ENCODE results near the gene TBC1D25. TPM values are rescaled to one million over a fixed set of nuclear protein-coding genes. Genes with fewer than 3 reads are reported as not detected.

The TBC1D25 gene
- 4.9 TPM for total RNA-seq

GRCh38 chrX:48539345-48540027 lies at the start of gene TBC1D25:
Gene TBC1D25 (plus strand): TSS chrX:48539714. CDS start chrX:48539798, 84 bp downstream.
- DNase-seq (ENCODE audit: low spot score in 2 of 2) = peak; percentile 76
- no peak for FAIRE-seq

GRCh38 chrX:48489892-48490291 lies 49.6 kb upstream of the TBC1D25 start:
- FAIRE-seq (no peak), DNase-seq (ENCODE audit: low spot score in 2 of 2) (no peak)

DNA sequence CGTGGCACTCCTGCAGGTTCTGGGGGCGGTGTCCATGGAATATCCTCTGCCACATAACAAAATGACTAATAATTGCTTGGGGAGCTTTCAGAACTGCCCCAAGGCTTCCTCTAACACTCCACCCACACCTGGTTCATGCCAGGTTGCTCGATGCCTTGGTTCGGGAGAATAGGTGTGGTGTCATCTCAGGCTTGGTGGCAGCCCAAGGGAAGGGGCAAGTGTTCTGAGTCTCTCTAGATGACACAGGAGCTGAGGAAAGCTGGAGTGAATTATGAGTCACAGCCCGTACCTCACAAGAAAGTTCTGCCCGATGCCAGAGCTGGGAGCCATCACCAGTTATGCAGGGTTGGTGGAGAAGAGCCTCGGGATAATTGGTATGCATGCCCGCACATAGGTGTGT lies 48.9 kb upstream of the TBC1D25 start:
- DNase-seq (ENCODE audit: low spot score in 2 of 2) = no peak
- FAIRE-seq = no peak

DNA sequence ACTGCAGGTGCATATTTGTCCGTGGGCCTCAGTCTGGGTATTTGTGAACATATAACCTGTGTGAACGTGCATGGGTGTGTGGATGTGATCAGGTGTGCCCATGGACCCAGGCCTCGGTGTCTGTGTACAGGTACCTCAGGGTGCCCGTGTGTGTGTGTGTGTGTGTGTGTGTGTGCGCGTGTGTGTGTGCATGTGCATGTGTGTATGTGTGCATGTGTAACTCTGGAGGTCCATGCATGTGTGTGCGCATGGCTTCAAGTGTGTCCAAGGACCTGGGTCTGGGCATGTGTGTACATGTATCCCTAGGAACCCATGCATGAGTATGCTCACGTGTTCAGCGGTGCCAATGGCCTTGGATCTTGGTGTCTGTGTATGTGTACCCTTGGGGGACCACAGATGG lies 47.7 kb upstream of the TBC1D25 start:
- no peak for DNase-seq (ENCODE audit: low spot score in 2 of 2)
- FAIRE-seq = no peak

DNA sequence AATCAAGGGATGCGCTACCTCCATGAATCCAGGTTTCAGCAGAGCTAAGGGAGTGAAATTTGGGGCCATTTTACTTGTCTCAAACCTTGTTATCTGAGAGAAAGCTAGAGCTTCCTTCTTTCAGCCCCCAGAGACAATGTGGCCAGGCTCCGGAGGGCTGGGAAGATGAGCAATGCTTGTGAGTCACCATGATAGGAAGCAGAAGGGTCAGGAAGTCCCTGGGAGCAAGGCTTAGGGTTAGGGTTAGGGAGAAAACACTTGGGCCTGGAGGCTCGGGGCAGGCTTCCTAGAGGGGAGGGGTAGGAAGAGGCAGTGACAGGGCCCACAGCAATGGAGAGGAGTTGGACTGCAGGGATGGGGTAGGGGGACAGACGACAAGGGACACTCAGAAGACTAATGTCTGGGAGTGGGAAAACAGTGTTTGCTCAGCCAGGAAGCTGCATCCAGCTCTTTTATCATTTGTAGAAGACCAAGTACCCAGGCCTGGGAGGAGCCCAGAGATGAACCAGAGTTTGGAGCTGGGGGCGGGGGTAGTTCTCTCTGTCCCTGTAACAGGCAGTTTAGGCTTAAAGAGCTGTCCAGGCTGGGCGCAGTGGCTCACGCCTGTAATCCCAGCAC lies 47.1 kb upstream of the TBC1D25 start:
- no peak for DNase-seq (ENCODE audit: low spot score in 2 of 2)
- FAIRE-seq = no peak

- FAIRE-seq (no peak), DNase-seq (ENCODE audit: low spot score in 2 of 2) (no peak)
Measured at GRCh38 chrX:48493890-48494364, 45.6 kb upstream of the TBC1D25 start.

DNA sequence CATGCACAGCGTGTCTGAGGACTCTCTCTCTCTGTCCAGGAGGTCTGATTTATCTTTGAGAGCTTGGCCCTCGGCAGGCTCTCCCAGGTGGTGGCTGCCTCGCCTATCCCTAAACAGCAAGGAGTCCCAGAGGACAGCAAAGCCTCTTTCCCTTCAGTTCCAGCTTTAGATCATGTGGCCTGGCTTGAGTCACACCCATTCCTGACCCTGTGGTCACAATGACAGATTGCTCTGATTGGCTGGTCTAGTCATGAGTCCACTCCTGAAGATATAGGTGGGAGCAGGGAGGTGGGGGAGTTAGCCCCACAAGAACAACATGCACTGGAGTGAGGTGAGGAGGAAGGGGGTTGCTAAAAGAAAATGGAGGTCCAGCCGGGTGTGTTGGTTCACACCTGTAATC lies 42.9 kb upstream of the TBC1D25 start:
- DNase-seq (ENCODE audit: low spot score in 2 of 2) = no peak
- no peak for FAIRE-seq

GRCh38 chrX:48497871-48498270 lies 41.6 kb upstream of the TBC1D25 start:
- no peak for FAIRE-seq
- no peak for DNase-seq (ENCODE audit: low spot score in 2 of 2)

DNA sequence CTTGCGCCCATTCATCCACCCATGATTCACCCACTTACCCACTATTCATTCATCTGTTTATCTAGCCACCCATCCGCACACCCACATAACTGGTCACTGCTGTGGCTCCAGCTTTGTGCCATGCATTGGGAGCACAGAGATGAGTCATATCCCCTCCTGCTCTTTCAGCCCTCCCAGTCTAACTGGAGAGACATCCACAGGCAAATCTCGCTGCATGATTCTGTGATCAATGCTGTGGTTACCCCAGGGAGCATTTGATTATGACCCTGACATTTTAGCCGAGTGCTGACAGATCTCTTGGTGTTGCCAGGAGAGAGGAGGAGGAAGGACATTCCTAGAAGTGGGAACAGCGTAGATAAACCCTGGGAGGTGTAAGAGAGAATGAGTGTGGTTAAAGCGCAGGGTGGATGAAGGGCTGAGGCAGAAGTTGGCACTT lies 41.1 kb upstream of the TBC1D25 start:
- FAIRE-seq = no peak
- no peak for DNase-seq (ENCODE audit: low spot score in 2 of 2)

DNA sequence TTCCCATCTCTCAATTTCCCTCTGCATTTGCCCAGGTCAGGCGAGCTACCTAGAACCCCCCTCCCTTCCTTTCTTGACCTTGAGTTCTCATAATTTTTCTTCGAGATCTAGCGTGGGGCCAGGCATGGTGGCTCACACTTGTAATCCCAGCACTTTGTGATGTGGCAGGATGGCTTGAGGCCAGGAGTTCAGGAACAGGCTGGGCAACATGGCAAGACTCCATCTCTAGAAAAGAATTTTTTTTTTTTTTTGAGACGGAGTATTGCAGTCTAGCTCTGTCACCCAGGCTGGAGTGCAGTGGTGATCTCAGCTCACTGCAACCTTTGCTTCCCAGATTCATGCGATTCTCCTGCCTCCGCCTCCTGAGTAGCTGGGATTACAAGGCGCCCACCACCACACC lies 35.3 kb upstream of the TBC1D25 start:
- FAIRE-seq = no peak
- no peak for DNase-seq (ENCODE audit: low spot score in 2 of 2)

- FAIRE-seq (no peak), DNase-seq (ENCODE audit: low spot score in 2 of 2) (no peak)
Measured at GRCh38 chrX:48505481-48505880, 34.0 kb upstream of the TBC1D25 start.

- DNase-seq (ENCODE audit: low spot score in 2 of 2) (no peak), FAIRE-seq (no peak)
Measured at GRCh38 chrX:48507246-48507645, 32.3 kb upstream of the TBC1D25 start.

GRCh38 chrX:48508400-48509244 lies 30.9 kb upstream of the TBC1D25 start, which contains the start of gene PORCN:
Gene PORCN (plus strand): TSS chrX:48508992. CDS start chrX:48509821, 829 bp downstream.
- DNase-seq (ENCODE audit: low spot score in 2 of 2) (peak; percentile 85 to 88), FAIRE-seq (no peak)

DNA sequence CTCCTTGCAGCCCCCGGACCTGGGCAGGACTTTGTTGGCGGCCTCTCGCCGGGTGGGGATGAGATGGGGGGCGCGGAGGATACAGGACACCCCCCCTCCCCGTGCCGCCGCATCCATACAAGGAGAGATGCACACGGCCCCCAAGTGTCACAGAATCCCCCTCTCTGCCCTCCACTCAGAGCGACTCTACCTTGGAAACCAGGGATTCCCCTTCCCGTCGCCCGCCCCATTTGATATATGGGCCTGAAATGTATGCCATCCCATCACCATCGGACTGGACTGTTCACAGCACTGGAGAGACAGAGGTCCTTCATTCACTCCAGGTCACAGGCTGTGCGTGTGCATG lies 30.3 kb upstream of the TBC1D25 start:
- DNase-seq (ENCODE audit: low spot score in 2 of 2) (no peak), FAIRE-seq (no peak)

DNA sequence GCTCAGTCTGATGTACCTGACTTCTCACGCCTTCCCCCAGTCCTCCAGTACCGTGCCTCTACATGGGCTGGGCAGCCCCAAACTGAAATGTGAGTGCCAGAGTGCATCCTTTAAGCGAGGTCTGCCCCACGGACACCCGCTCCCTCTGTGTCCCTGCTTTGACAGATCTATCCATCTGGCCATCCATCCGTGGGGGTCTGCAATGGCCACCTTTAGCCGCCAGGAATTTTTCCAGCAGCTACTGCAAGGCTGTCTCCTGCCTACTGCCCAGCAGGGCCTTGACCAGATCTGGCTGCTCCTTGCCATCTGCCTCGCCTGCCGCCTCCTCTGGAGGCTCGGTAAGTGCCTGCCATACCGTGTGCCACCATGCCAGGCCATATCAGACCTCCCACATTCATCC lies 29.9 kb upstream of the TBC1D25 start:
- DNase-seq (ENCODE audit: low spot score in 2 of 2) (no peak), FAIRE-seq (no peak)

- FAIRE-seq (no peak), DNase-seq (ENCODE audit: low spot score in 2 of 2) (no peak)
Measured at GRCh38 chrX:48511560-48511959, 28.0 kb upstream of the TBC1D25 start.

- no peak for FAIRE-seq
Measured at GRCh38 chrX:48512371-48512935, 27.1 kb upstream of the TBC1D25 start.

GRCh38 chrX:48513670-48514069 lies 25.8 kb upstream of the TBC1D25 start:
- FAIRE-seq (no peak), DNase-seq (ENCODE audit: low spot score in 2 of 2) (no peak)

More at GRCh38 chrX:48512371-48512935, 27.1 kb upstream of the TBC1D25 start:
- DNase-seq (ENCODE audit: low spot score in 2 of 2) = no peak

- FAIRE-seq (no peak), DNase-seq (ENCODE audit: low spot score in 2 of 2) (no peak)
Measured at GRCh38 chrX:48514126-48514806, 25.2 kb upstream of the TBC1D25 start.

GRCh38 chrX:48514868-48515460 lies 24.6 kb upstream of the TBC1D25 start:
- DNase-seq (ENCODE audit: low spot score in 2 of 2) (no peak), FAIRE-seq (no peak)

Data from frontal cortex (tissue), 4 donors.